Activated naive CD4-positive, alpha-beta T cell treated with anti-CD3 and anti-CD28 coated beads for 36 hours (primary cell): ENCODE results near the gene CTRB1. TPM values are rescaled to one million over a fixed set of nuclear protein-coding genes. Genes with fewer than 3 reads are reported as not detected.

Experiments used
- CTCF ChIA-PET: fragments of 350-600 bp; sonication (Branson Sonifier 250); formaldehyde crosslinking; loops from one replicate; lab custom pipeline; 2021; ENCODE audit warnings: antibody characterized with exemption; lab: Charles Lee
- DNase-seq: peaks from one replicate; pipeline ENCODE4 v3.0.0-alpha.2; 2020
- H3K27ac Mint-ChIP-seq: one replicate; pipeline ENCODE4 v1.8.0; 2021; ENCODE audit warnings: mild to moderate bottlenecking, mixed read lengths
- H3K27me3 Mint-ChIP-seq: one replicate; pipeline ENCODE4 v1.8.0; 2021; ENCODE audit warnings: low read depth, mixed read lengths
- H3K36me3 Mint-ChIP-seq: one replicate; pipeline ENCODE4 v1.8.0; 2021; ENCODE audit warnings: low read depth, mixed read lengths
- H3K4me1 Mint-ChIP-seq: one replicate; pipeline ENCODE4 v1.8.0; 2021; ENCODE audit warnings: low read depth, mixed read lengths
- H3K4me3 Mint-ChIP-seq: one replicate; pipeline ENCODE4 v1.8.0; 2021; ENCODE audit warnings: mild to moderate bottlenecking, moderate library complexity, mixed read lengths
- H3K9me3 Mint-ChIP-seq: one replicate; pipeline ENCODE4 v1.8.0; 2021; ENCODE audit warnings: mixed read lengths
- intact Hi-C: fragments of 100-400 bp; cut with micrococcal nuclease; formaldehyde crosslinking; loops from one replicate; pipeline ENCODE4 v1.15.1; 2023
- total RNA-seq, 2 experiments: library from RNA; stranded (reverse); gene quantifications; one replicate each; pipeline ENCODE4 v1.2.3, GENCODE V29; 2021

CTRB1 gene
- total RNA-seq, 2 experiments from 2014 or later, result not detected

GRCh38 chr16:75248142-75248535 is 29.4 kb downstream of the CTRB1 start:
- DNase-seq, result no peak
- intact Hi-C loops, result loop anchor here (5.0 kb wide), 1 partner anchor 79 kb away; no protein-coding TSS in a partner anchor
- H3K4me1 Mint-ChIP-seq, result peaks cover 3% of the 10 kb centered on the region
- H3K27ac Mint-ChIP-seq, result no peak overlapping the region
- CTCF ChIA-PET, result no interaction called here
- no peaks in the 10 kb centered on the region for H3K36me3 Mint-ChIP-seq
- H3K27me3 Mint-ChIP-seq, result peaks cover 19% of the 10 kb centered on the region
- no peak overlapping the region for H3K4me3 Mint-ChIP-seq
- no peaks in the 10 kb centered on the region for H3K9me3 Mint-ChIP-seq

- DNase-seq, result no peak
- Mint-ChIP-seq H3K27me3 (peaks cover 24% of the 10 kb centered on the region), H3K4me3 (no peak overlapping the region), H3K36me3 (no peaks in the 10 kb centered on the region), H3K4me1 (peaks cover 3% of the 10 kb centered on the region), H3K27ac (no peak overlapping the region), H3K9me3 (no peaks in the 10 kb centered on the region)
- intact Hi-C loops, result loop anchor here (5.0 kb wide), 1 partner anchor 79 kb away; no protein-coding TSS in a partner anchor
- CTCF ChIA-PET, result interaction anchor here (0.7 kb wide), 1 partner anchor 15 kb away, joined by 3 read pairs; no protein-coding TSS in a partner anchor
Measured at GRCh38 chr16:75248536-75249380, 30.0 kb downstream of the CTRB1 start.

- Mint-ChIP-seq H3K4me1 (peaks cover 3% of the 10 kb centered on the region), H3K27me3 (peaks cover 24% of the 10 kb centered on the region), H3K9me3 (no peaks in the 10 kb centered on the region), H3K36me3 (no peaks in the 10 kb centered on the region), H3K27ac (no peak overlapping the region), H3K4me3 (no peak overlapping the region)
- intact Hi-C loops, result loop anchor here (5.0 kb wide), 1 partner anchor 78 kb away; no protein-coding TSS in a partner anchor
- DNase-seq, result no peak
- CTCF ChIA-PET, result interaction anchor here (0.7 to 1.6 kb wide), 2 partner anchors 16 kb away, joined by 3 to 12 read pairs; no protein-coding TSS in a partner anchor
Measured at GRCh38 chr16:75249441-75249840, 30.7 kb downstream of the CTRB1 start.

GRCh38 chr16:75250089-75250808 is 31.5 kb downstream of the CTRB1 start:
- H3K27me3 Mint-ChIP-seq, result peaks cover 29% of the 10 kb centered on the region
- peak overlapping the region; percentile 64 for H3K4me3 Mint-ChIP-seq
- H3K27ac Mint-ChIP-seq, result no peak overlapping the region
- intact Hi-C loops, result loop anchor here (2.0 kb wide), 1 partner anchor 55 kb away; no protein-coding TSS in a partner anchor
- no peaks in the 10 kb centered on the region for H3K36me3 Mint-ChIP-seq
- H3K9me3 Mint-ChIP-seq, result no peaks in the 10 kb centered on the region
- H3K4me1 Mint-ChIP-seq, result peaks cover 3% of the 10 kb centered on the region
- no peak for DNase-seq
- CTCF ChIA-PET, result interaction anchor here (0.9 to 1.6 kb wide), 3 partner anchors 17 to 135 kb away, joined by 3 to 12 read pairs (median 4); no protein-coding TSS in a partner anchor

GRCh38 chr16:75250809-75251279 is 32.1 kb downstream of the CTRB1 start:
- no peaks in the 10 kb centered on the region for H3K9me3 Mint-ChIP-seq
- H3K4me1 Mint-ChIP-seq, result peaks cover 3% of the 10 kb centered on the region
- H3K36me3 Mint-ChIP-seq, result no peaks in the 10 kb centered on the region
- peak overlapping the region; percentile 64 for H3K4me3 Mint-ChIP-seq
- intact Hi-C loops, result loop anchor here (1.0 to 2.0 kb wide), 2 partner anchors 54 to 129 kb away; no protein-coding TSS in a partner anchor
- H3K27me3 Mint-ChIP-seq, result peaks cover 30% of the 10 kb centered on the region
- CTCF ChIA-PET, result interaction anchor here (0.9 to 1.6 kb wide), 3 partner anchors 17 to 135 kb away, joined by 3 to 12 read pairs (median 4); no protein-coding TSS in a partner anchor
- no peak overlapping the region for H3K27ac Mint-ChIP-seq
- DNase-seq, result peak; percentile 26

- no peak within 1 kb of the TSS for H3K27ac Mint-ChIP-seq
- H3K36me3 Mint-ChIP-seq, result no peaks in the 10 kb centered on the region
- H3K27me3 Mint-ChIP-seq, result peaks cover 31% of the 10 kb centered on the region
- peaks cover 3% of the 10 kb centered on the region for H3K4me1 Mint-ChIP-seq
- DNase-seq, result peak; percentile 22
- intact Hi-C loops, result loop anchor here (1.0 to 2.0 kb wide), 2 partner anchors 53 to 129 kb away; no protein-coding TSS in a partner anchor
- peak within 1 kb of the TSS; percentile 64 for H3K4me3 Mint-ChIP-seq
- H3K9me3 Mint-ChIP-seq, result no peaks in the 10 kb centered on the region
- CTCF ChIA-PET, result interaction anchor here (0.7 to 1.4 kb wide), 2 partner anchors 17 to 52 kb away, joined by 3 read pairs; no protein-coding TSS in a partner anchor
Measured at GRCh38 chr16:75251280-75252048, 32.7 kb downstream of the CTRB1 start, which contains the start of gene BCAR1. BCAR1 (minus strand) TSS chr16:75251624; CDS start chr16:75251482, 142 bp downstream.

- Mint-ChIP-seq H3K9me3 (no peaks in the 10 kb centered on the region), H3K4me1 (peaks cover 3% of the 10 kb centered on the region), H3K27ac (no peak overlapping the region), H3K4me3 (peak overlapping the region; percentile 64), H3K27me3 (peaks cover 31% of the 10 kb centered on the region), H3K36me3 (no peaks in the 10 kb centered on the region)
- intact Hi-C loops, result no loop called here
- no peak for DNase-seq
- CTCF ChIA-PET, result interaction anchor here (0.7 kb wide), 1 partner anchor 18 kb away, joined by 3 read pairs; no protein-coding TSS in a partner anchor
Measured at GRCh38 chr16:75252049-75252864, 33.5 kb downstream of the CTRB1 start.

- Mint-ChIP-seq H3K36me3 (no peaks in the 10 kb centered on the region), H3K27me3 (peaks cover 35% of the 10 kb centered on the region), H3K4me3 (no peak overlapping the region), H3K4me1 (peaks cover 3% of the 10 kb centered on the region), H3K27ac (no peak overlapping the region), H3K9me3 (no peaks in the 10 kb centered on the region)
- CTCF ChIA-PET, result interaction anchor here (0.8 to 2.2 kb wide), 2 partner anchors 18 to 54 kb away, joined by 3 to 6 read pairs; no protein-coding TSS in a partner anchor
- intact Hi-C loops, result no loop called here
- DNase-seq, result no peak
Measured at GRCh38 chr16:75252946-75253911, 34.4 kb downstream of the CTRB1 start.

- H3K4me1 Mint-ChIP-seq, result peaks cover 3% of the 10 kb centered on the region
- H3K27me3 Mint-ChIP-seq, result peaks cover 37% of the 10 kb centered on the region
- no peak overlapping the region for H3K4me3 Mint-ChIP-seq
- no peaks in the 10 kb centered on the region for H3K9me3 Mint-ChIP-seq
- intact Hi-C loops, result no loop called here
- no peak for DNase-seq
- CTCF ChIA-PET, result interaction anchor here (0.6 to 2.2 kb wide), 2 partner anchors 29 to 55 kb away, joined by 4 to 6 read pairs; no protein-coding TSS in a partner anchor
- H3K27ac Mint-ChIP-seq, result no peak overlapping the region
- no peaks in the 10 kb centered on the region for H3K36me3 Mint-ChIP-seq
Measured at GRCh38 chr16:75254359-75254837, 35.6 kb downstream of the CTRB1 start.
